ENCODE data around the gene CACNA1D. TPM values are rescaled to one million over a fixed set of nuclear protein-coding genes. Genes with fewer than 3 reads are reported as not detected.

Gene CACNA1D
- total RNA-seq, 1 experiment from 2014 or later, result not detected

DNA sequence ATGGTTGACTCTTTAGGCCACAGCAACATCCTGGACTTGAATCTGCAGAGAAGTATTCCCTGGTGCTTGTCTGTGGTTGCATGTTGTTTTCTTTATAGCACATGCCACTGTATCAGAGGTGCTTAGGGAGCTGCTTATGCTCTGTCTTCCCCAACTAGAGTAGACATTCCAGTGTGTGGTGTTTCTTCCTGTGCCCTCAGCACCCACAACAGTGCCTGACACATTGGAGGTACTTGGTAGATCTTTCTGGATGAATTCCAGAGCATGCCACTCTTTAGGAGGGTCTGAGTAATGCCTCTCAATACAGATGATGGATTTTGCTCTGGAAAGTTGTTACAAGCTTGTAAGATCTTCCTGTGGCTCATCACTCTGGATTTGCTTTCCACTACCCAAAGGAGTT lies 234.2 kb downstream of the CACNA1D start:
- no peak for DNase-seq (ENCODE audit: low spot score)
- POLR2A ChIA-PET (ENCODE audit: low non-redundant PET), result no interaction called here
- CTCF ChIA-PET, result no interaction called here
- Histone ChIP-seq H3K27me3 (replicated peaks; ENCODE audit: insufficient read depth, low read depth, low read length, poor library complexity) (no peaks in the 10 kb centered on the region), H3K36me3 (ENCODE audit: insufficient read depth, low read length, poor library complexity, severe bottlenecking) (no peaks in the 10 kb centered on the region), H3K27ac (ENCODE audit: low read depth, low read length, poor library complexity, severe bottlenecking) (no peak overlapping the region), H3K4me3 (ENCODE audit: low read depth, low read length, poor library complexity, severe bottlenecking) (no peak overlapping the region), H3K4me1 (ENCODE audit: insufficient read depth, low read length, poor library complexity, severe bottlenecking) (no peaks in the 10 kb centered on the region), H3K9me3 (ENCODE audit: low read depth, low read length, poor library complexity, severe bottlenecking) (no peaks in the 10 kb centered on the region)
- TF ChIP-seq, protein P1, sequence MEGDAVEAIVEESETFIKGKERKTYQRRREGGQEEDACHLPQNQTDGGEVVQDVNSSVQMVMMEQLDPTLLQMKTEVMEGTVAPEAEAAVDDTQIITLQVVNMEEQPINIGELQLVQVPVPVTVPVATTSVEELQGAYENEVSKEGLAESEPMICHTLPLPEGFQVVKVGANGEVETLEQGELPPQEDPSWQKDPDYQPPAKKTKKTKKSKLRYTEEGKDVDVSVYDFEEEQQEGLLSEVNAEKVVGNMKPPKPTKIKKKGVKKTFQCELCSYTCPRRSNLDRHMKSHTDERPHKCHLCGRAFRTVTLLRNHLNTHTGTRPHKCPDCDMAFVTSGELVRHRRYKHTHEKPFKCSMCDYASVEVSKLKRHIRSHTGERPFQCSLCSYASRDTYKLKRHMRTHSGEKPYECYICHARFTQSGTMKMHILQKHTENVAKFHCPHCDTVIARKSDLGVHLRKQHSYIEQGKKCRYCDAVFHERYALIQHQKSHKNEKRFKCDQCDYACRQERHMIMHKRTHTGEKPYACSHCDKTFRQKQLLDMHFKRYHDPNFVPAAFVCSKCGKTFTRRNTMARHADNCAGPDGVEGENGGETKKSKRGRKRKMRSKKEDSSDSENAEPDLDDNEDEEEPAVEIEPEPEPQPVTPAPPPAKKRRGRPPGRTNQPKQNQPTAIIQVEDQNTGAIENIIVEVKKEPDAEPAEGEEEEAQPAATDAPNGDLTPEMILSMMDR (conservative IDR thresholded peaks at IDR 0.05; ENCODE audit: low read depth, low read length), result no peak
- no peak for TF ChIP-seq EZH2 (IDR thresholded peaks at IDR 0.05; ENCODE audit: borderline replicate concordance, low read depth, low read length, poor library complexity, severe bottlenecking)
- intact Hi-C loops (cut with micrococcal nuclease; ENCODE audit: unreplicated experiment), result no loop called here
- BruUV-seq (replicated peaks), result no TSS peak

DNA sequence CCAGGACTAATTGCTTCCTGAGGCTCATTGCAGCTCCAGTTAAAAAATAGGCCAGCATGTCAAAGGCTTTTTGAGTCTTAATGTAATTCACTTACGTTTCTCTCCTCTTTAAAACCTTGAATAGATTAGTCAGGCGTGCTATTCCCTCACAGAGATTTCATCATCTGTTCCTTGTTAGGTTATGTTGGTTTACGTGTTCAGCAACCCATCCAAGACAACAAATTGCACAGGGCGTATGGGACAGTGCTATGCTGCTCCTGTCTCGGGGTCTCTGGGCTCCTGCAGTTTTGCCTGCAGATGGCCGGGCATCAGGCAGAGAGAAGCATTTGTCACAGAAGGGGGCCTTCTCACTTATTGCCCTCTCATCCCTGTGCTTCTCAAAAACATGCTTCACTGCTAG lies 234.7 kb downstream of the CACNA1D start:
- POLR2A ChIA-PET (ENCODE audit: low non-redundant PET), result no interaction called here
- BruUV-seq (replicated peaks), result no TSS peak

DNA sequence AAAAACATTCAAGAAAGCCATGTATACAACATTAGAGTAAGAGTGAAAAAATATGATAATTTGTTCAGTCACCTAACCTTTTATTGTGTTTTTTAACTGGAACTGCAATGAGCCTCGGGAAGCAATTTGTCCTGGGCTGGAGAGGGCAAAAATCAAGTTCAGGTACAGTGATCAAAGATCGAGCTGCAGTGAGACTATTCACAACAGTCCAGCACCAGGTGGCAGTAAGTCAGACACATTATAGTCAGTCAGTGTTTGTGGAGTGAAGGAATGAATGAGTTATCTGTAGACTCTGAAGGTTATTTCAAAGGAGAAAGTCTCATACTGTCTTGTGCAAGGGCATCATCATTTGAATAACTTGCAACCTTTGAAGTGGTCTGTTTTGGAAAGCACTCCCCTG lies 235.2 kb downstream of the CACNA1D start:
- ChIA-PET CTCF (no interaction called here), POLR2A (ENCODE audit: low non-redundant PET) (no interaction called here)
- TF ChIP-seq, protein P1 (conservative IDR thresholded peaks at IDR 0.05; ENCODE audit: low read depth, low read length), result no peak
- TF ChIP-seq EZH2 (IDR thresholded peaks at IDR 0.05; ENCODE audit: borderline replicate concordance, low read depth, low read length, poor library complexity, severe bottlenecking), result no peak
- no peaks in the 10 kb centered on the region for H3K4me1 ChIP-seq (ENCODE audit: insufficient read depth, low read length, poor library complexity, severe bottlenecking)
- BruUV-seq (replicated peaks), result no TSS peak
- H3K4me3 ChIP-seq (ENCODE audit: low read depth, low read length, poor library complexity, severe bottlenecking), result no peak overlapping the region
- no peaks in the 10 kb centered on the region for H3K27me3 ChIP-seq (replicated peaks; ENCODE audit: insufficient read depth, low read depth, low read length, poor library complexity)
- H3K27ac ChIP-seq (ENCODE audit: low read depth, low read length, poor library complexity, severe bottlenecking), result no peak overlapping the region
- intact Hi-C loops (cut with micrococcal nuclease; ENCODE audit: unreplicated experiment), result no loop called here
- H3K9me3 ChIP-seq (ENCODE audit: low read depth, low read length, poor library complexity, severe bottlenecking), result no peaks in the 10 kb centered on the region
- DNase-seq (ENCODE audit: low spot score), result no peak
- no peaks in the 10 kb centered on the region for H3K36me3 ChIP-seq (ENCODE audit: insufficient read depth, low read length, poor library complexity, severe bottlenecking)

More for the DNA sequence above, 234.7 kb downstream of the CACNA1D start:
- no peak for DNase-seq (ENCODE audit: low spot score)
- H3K27me3 ChIP-seq (replicated peaks; ENCODE audit: insufficient read depth, low read depth, low read length, poor library complexity), result no peaks in the 10 kb centered on the region
- H3K27ac ChIP-seq (ENCODE audit: low read depth, low read length, poor library complexity, severe bottlenecking), result no peak overlapping the region
- no peak overlapping the region for H3K4me3 ChIP-seq (ENCODE audit: low read depth, low read length, poor library complexity, severe bottlenecking)
- no peaks in the 10 kb centered on the region for H3K9me3 ChIP-seq (ENCODE audit: low read depth, low read length, poor library complexity, severe bottlenecking)
- CTCF ChIA-PET, result no interaction called here
- no peaks in the 10 kb centered on the region for H3K36me3 ChIP-seq (ENCODE audit: insufficient read depth, low read length, poor library complexity, severe bottlenecking)
- intact Hi-C loops (cut with micrococcal nuclease; ENCODE audit: unreplicated experiment), result no loop called here
- no peaks in the 10 kb centered on the region for H3K4me1 ChIP-seq (ENCODE audit: insufficient read depth, low read length, poor library complexity, severe bottlenecking)
- TF ChIP-seq, protein P1 (conservative IDR thresholded peaks at IDR 0.05; ENCODE audit: low read depth, low read length), result no peak
- TF ChIP-seq EZH2 (IDR thresholded peaks at IDR 0.05; ENCODE audit: borderline replicate concordance, low read depth, low read length, poor library complexity, severe bottlenecking), result no peak

Measured in A673 (cell line).